GM12878 (cell line): Measurements from ENCODE around the gene TCERG1L. TPM values are rescaled to one million over a fixed set of nuclear protein-coding genes. Genes with fewer than 3 reads are reported as not detected.

Experiments
- ATAC-seq: fragments of 200-7000 bp; cut with Tn5 transposase; 3 replicates; pipeline ENCODE4 v1.9.1; 2020; ENCODE audit warnings: mild to moderate bottlenecking, moderate library complexity
- BruUV-seq: library from RNA; stranded (reverse); fragments of 400-500 nt; replicated peaks from 2 replicates; lab custom pipeline; 2021; lab: Mats Ljungman, UMichigan
- CTCF ChIA-PET: fragments of 300-600 bp; sonication (Branson Sonifier 250); formaldehyde crosslinking; extraction: SDS; loops from one replicate; lab custom pipeline; 2021; ENCODE audit warnings: inconsistent platforms; lab: Yijun Ruan, JAX
- POLR2A ChIA-PET: fragments of 350-600 bp; formaldehyde crosslinking; extraction: SDS; loops from one replicate; lab custom pipeline; 2021; ENCODE audit warnings: inconsistent platforms; lab: Charles Lee
- RAD21 ChIA-PET: fragments of 300-600 bp; sonication (Branson Sonifier 250); formaldehyde crosslinking; loops from one replicate; lab custom pipeline; 2023; ENCODE audit warnings: antibody characterized with exemption; ENCODE audit not compliant: unreplicated experiment; lab: Charles Lee
- SMC1A ChIA-PET: fragments of 300-600 bp; sonication (Branson Sonifier 250); formaldehyde crosslinking; loops from one replicate; lab custom pipeline; 2023; ENCODE audit not compliant: unreplicated experiment, uncharacterized antibody; lab: Charles Lee
- DNase-seq: peaks from one replicate; pipeline ENCODE4 v3.0.0-alpha.2; 2011; ENCODE audit warnings: low read depth, low spot score
- FAIRE-seq: peaks from 3 replicates; lab custom pipeline; 2011; peaks lifted over from hg19 to GRCh38; lab: Jason Lieb, UNC
- H2AFZ ChIP-seq: 2 replicates; pipeline ENCODE4 v1.6.0; 2011; ENCODE audit warnings: low read depth, low read length, control low read depth; ENCODE audit not compliant: control insufficient read depth
- H3K27ac ChIP-seq: 2 replicates; pipeline ENCODE4 v1.5.1; 2011; ENCODE audit warnings: control low read depth; ENCODE audit not compliant: control insufficient read depth, insufficient read depth
- H3K27me3 ChIP-seq, 2 experiments: replicated peaks in 1 of 2; 2 replicates each; pipeline versions ENCODE4 v1.6.0 to v1.6.1; 2011; ENCODE audit warnings: low read length in 1 of 2; ENCODE audit not compliant: control insufficient read depth in 2 of 2, insufficient read depth in 2 of 2
- H3K36me3 ChIP-seq, 2 experiments: 2 replicates each; pipeline ENCODE4 v1.5.1; 2011; ENCODE audit warnings: low read length in 1 of 2; ENCODE audit not compliant: control insufficient read depth in 2 of 2, insufficient read depth in 2 of 2
- H3K4me1 ChIP-seq: 2 replicates; pipeline ENCODE4 v1.6.1; 2011; ENCODE audit warnings: mild to moderate bottlenecking, low read length, moderate library complexity, mixed read lengths; ENCODE audit not compliant: control insufficient read depth, insufficient read depth
- H3K4me2 ChIP-seq: 2 replicates; pipeline ENCODE4 v1.6.0; 2011; ENCODE audit warnings: control low read depth; ENCODE audit not compliant: control insufficient read depth, insufficient read depth
- H3K4me3 ChIP-seq: fragments of 200-600 bp; sonication (generic); 2 replicates; pipeline ENCODE4 v1.5.1; 2016
- H3K79me2 ChIP-seq: 2 replicates; pipeline ENCODE4 v1.6.0; 2011; ENCODE audit warnings: low read length; ENCODE audit not compliant: control insufficient read depth, insufficient read depth
- H3K9ac ChIP-seq: 2 replicates; pipeline ENCODE4 v1.8.0; 2011; ENCODE audit warnings: low read length, control low read depth, mixed read lengths; ENCODE audit not compliant: control insufficient read depth, insufficient read depth
- H3K9me3 ChIP-seq: replicated peaks from 3 replicates; pipeline ENCODE4 v1.5.1; 2011; ENCODE audit warnings: mild to moderate bottlenecking, low read length; ENCODE audit not compliant: control insufficient read depth, insufficient read depth
- H4K20me1 ChIP-seq: 2 replicates; pipeline ENCODE4 v1.6.0; 2011; ENCODE audit not compliant: control insufficient read depth, insufficient read depth
- CHD2 ChIP-seq: IDR thresholded peaks from 2 replicates; pipeline ENCODE4 v1.6.1; 2011; ENCODE audit warnings: low read depth, low read length, improper control_type of control experiment, borderline replicate concordance
- ETV6 ChIP-seq, 2 experiments: fragments of 450-650 bp in 1 of 2; IDR thresholded peaks in 1 of 2; conservative IDR thresholded peaks in 1 of 2; 2 replicates each; pipeline ENCODE4 v1.6.1; 2014; ENCODE audit warnings: antibody characterized with exemption in 1 of 2, borderline replicate concordance in 1 of 2, low read depth in 1 of 2, mild to moderate bottlenecking in 1 of 2, moderate library complexity in 1 of 2
- EZH2 ChIP-seq: IDR thresholded peaks from 2 replicates; pipeline ENCODE4 v1.6.1; 2012; ENCODE audit warnings: low read depth, mild to moderate bottlenecking, control low read depth, inconsistent platforms, low read length, borderline replicate concordance; ENCODE audit not compliant: control insufficient read depth
- IRF4 ChIP-seq: IDR thresholded peaks from 2 replicates; pipeline ENCODE4 v1.6.1; 2011; ENCODE audit warnings: low read depth, low read length
- MEF2B ChIP-seq: fragments of 450-650 bp; IDR thresholded peaks from 2 replicates; pipeline ENCODE4 v1.6.1; 2018; ENCODE audit warnings: mild to moderate bottlenecking, moderate library complexity; ENCODE audit not compliant: partially characterized antibody, poor library complexity, severe bottlenecking
- NR2F1 ChIP-seq: fragments of 450-650 bp; conservative IDR thresholded peaks from 2 replicates; pipeline ENCODE4 v1.6.1; 2017; ENCODE audit warnings: mild to moderate bottlenecking
- POLR2A ChIP-seq: IDR thresholded peaks from 2 replicates; pipeline ENCODE4 v1.6.1; 2011; ENCODE audit warnings: low read depth, mild to moderate bottlenecking, low read length
- POLR2AphosphoS5 ChIP-seq: IDR thresholded peaks from 2 replicates; pipeline ENCODE4 v1.6.1; 2011; ENCODE audit warnings: mild to moderate bottlenecking, low read length, inconsistent platforms
- REST ChIP-seq: IDR thresholded peaks from 2 replicates; pipeline ENCODE4 v1.6.1; 2012; ENCODE audit warnings: mild to moderate bottlenecking, low read depth, low read length
- TAF1 ChIP-seq: IDR thresholded peaks from 2 replicates; pipeline ENCODE4 v1.6.1; 2011; ENCODE audit warnings: mild to moderate bottlenecking, low read depth, low read length, borderline replicate concordance
- TCF12 ChIP-seq: IDR thresholded peaks from 2 replicates; pipeline ENCODE4 v1.6.1; 2011; ENCODE audit warnings: low read depth, mild to moderate bottlenecking, low read length
- ZBTB33 ChIP-seq: fragments of 450-650 bp; IDR thresholded peaks from 2 replicates; pipeline ENCODE4 v1.6.1; 2017; ENCODE audit warnings: mild to moderate bottlenecking
- WGBS: methylation state at CpG from one replicate; pipeline ENCODE4 v1.1.6; 2016; ENCODE audit warnings: low lambda C conversion rate; ENCODE audit not compliant: insufficient replicate concordance, insufficient coverage; ENCODE audit errors: missing lambda C conversion rate; 5-methylcytosine and 5-hydroxymethylcytosine counted together
- in situ Hi-C: fragments of 300-500 bp; cut with MboI; formaldehyde crosslinking; loops from 9 replicates; pipeline ENCODE4 v1.14.3; 2018; ENCODE audit warnings: mixed read lengths
- intact Hi-C: fragments of 100-400 bp; cut with micrococcal nuclease; formaldehyde crosslinking; loops from one replicate; pipeline ENCODE4 v1.14.2; 2022; ENCODE audit not compliant: unreplicated experiment
- polyA plus RNA-seq, 11 experiments: library from polyadenylated mRNA; depleted of rRNA in 4 of 11; unstranded in 6 of 11; stranded (reverse) in 5 of 11; fragments of >200 nt; fragmentation: Nextera tagmentation in 4 of 11; fragmentation: Illumina TruSeq in 1 of 11; extraction: Ambion mirVana in 4 of 11; extraction: Trizol in 1 of 11; gene quantifications; 1 replicate in 1 of 11; 2 replicates in 10 of 11; pipeline versions ENCODE4 v1.2.1 to v1.2.3, GENCODE V29; 2011 to 2016; ENCODE audit warnings: inconsistent platforms in 2 of 11, missing spikeins in 2 of 11, low read depth in 1 of 11
- total RNA-seq, 4 experiments: library from RNA; depleted of rRNA in 3 of 4; stranded (reverse); fragments of >200 nt in 3 of 4; fragmentation: Illumina TruSeq in 1 of 4; extraction: Trizol in 1 of 4; gene quantifications; 2 replicates each; pipeline versions ENCODE4 v1.2.1 to v1.2.3, GENCODE V29; 2013 to 2021
- TF ChIP-seq, protein P1 (sequence below): fragments of 150-350 bp; IDR thresholded peaks from 2 replicates; pipeline ENCODE4 v1.6.1; 2016; ENCODE audit warnings: low read depth, low read length

Gene TCERG1L
- total and polyA plus RNA-seq, 10 of the 15 experiments (the other 5 are each of a cell fraction or from before 2014, with no cell fraction given): not detected

GRCh38 chr10:131102676-131103075 is 208.8 kb downstream of the TCERG1L start:
- Histone ChIP-seq H3K9ac (no peak overlapping the region), H2AFZ (no peak overlapping the region), H3K27ac (no peak overlapping the region), H3K4me3 (no peak overlapping the region), H4K20me1 (no peaks in the 10 kb centered on the region), H3K4me1 (no peaks in the 10 kb centered on the region), H3K36me3 (no peaks in the 10 kb centered on the region), H3K79me2 (no peaks in the 10 kb centered on the region), H3K4me2 (no peak overlapping the region), H3K27me3 (no peaks in the 10 kb centered on the region), H3K9me3 (no peaks in the 10 kb centered on the region)
- SMC1A ChIA-PET: no interaction called here
- intact Hi-C loops: no loop called here
- RAD21 ChIA-PET: no interaction called here
- no peak for DNase-seq
- FAIRE-seq: no peak
- 39% methylated on average over 13 of the region's 13 CpGs for WGBS
- in situ Hi-C loops: no loop called here
- no TSS peak for BruUV-seq
- POLR2A ChIA-PET: no interaction called here
- CTCF ChIA-PET: no interaction called here
- TF ChIP-seq EZH2 (no peak), NR2F1 (no peak), MEF2B (no peak), ZBTB33 (no peak), REST (no peak), IRF4 (no peak), POLR2A (no peak), CHD2 (no peak), TCF12 (no peak), POLR2AphosphoS5 (no peak), ETV6 (conservative IDR thresholded peaks at IDR 0.05 in 1 of 2, IDR thresholded peaks at IDR 0.05 in 1 of 2; ENCODE audit: borderline replicate concordance in 1 of 2, low read depth in 1 of 2) (no peak), TAF1 (no peak)
- TF ChIP-seq, protein P1, sequence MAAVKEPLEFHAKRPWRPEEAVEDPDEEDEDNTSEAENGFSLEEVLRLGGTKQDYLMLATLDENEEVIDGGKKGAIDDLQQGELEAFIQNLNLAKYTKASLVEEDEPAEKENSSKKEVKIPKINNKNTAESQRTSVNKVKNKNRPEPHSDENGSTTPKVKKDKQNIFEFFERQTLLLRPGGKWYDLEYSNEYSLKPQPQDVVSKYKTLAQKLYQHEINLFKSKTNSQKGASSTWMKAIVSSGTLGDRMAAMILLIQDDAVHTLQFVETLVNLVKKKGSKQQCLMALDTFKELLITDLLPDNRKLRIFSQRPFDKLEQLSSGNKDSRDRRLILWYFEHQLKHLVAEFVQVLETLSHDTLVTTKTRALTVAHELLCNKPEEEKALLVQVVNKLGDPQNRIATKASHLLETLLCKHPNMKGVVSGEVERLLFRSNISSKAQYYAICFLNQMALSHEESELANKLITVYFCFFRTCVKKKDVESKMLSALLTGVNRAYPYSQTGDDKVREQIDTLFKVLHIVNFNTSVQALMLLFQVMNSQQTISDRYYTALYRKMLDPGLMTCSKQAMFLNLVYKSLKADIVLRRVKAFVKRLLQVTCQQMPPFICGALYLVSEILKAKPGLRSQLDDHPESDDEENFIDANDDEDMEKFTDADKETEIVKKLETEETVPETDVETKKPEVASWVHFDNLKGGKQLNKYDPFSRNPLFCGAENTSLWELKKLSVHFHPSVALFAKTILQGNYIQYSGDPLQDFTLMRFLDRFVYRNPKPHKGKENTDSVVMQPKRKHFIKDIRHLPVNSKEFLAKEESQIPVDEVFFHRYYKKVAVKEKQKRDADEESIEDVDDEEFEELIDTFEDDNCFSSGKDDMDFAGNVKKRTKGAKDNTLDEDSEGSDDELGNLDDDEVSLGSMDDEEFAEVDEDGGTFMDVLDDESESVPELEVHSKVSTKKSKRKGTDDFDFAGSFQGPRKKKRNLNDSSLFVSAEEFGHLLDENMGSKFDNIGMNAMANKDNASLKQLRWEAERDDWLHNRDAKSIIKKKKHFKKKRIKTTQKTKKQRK: no peak
- TF ChIP-seq, all 136 proteins: peak for 0
- no peak for ATAC-seq
